ENCODE results near the gene ZNF316.
"Not testable (repeated sequence)": the region's sequence is repeated elsewhere in the genome, so short reads cannot be mapped to it uniquely, and the experiment has no call there.

The ZNF316 gene

GRCh38 chr7:6622134-6622710 lies 14.9 kb upstream of the ZNF316 start:
- DNase-seq = no peak

- DNase-seq = no peak
These were observed 13.4 kb upstream of the ZNF316 start for GRCh38 chr7:6623589-6624245.

DNA sequence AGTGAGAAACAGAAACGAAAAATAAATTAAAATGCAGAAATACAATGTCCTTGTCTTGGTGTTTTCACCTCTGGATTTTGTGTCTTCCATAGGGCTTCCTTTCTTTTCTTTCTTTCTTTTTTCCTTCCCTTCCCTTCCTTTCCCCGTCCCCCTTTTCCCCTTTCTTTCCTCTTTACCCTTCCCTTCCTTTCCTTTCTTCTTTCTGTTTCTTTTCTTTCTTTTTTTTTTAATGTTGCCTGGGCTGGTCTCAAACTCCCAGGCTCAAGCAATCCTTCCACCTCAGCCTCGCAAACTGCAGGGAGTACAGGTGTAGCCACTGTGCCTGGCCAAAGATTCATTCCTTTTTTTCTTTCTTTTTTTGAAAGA lies 12.9 kb upstream of the ZNF316 start:
- DNase-seq = no peak

- peak; percentile 45 for DNase-seq
These were observed 9.1 kb upstream of the ZNF316 start for GRCh38 chr7:6628045-6628444.

GRCh38 chr7:6630007-6630849 lies 6.9 kb upstream of the ZNF316 start:
- DNase-seq = no peak

DNA sequence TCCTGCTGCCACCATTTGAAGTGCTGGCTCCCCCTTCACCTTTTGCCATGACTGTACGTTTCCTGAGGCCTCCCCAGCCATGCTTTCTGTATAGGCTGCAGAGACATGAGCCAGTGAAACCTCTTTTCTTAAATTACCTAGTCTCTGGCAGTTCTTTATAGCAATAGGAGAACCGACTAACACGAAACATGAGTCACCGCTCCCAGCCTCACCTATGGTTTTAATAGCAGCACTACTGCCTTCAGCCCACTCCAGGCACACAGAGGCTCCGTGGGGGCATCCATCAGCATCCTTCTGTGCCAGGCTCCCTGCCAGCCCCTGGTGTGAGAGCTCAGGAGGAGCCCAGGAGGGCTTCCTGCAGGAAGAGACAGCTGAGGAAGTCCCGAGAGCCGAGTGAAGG lies 5.5 kb upstream of the ZNF316 start:
- no peak for DNase-seq

- no peak for DNase-seq
These were observed 3.1 kb upstream of the ZNF316 start for GRCh38 chr7:6634021-6634420.

- not testable (repeated sequence) for DNase-seq
These were observed 2.1 kb upstream of the ZNF316 start for GRCh38 chr7:6634971-6635370.

DNA sequence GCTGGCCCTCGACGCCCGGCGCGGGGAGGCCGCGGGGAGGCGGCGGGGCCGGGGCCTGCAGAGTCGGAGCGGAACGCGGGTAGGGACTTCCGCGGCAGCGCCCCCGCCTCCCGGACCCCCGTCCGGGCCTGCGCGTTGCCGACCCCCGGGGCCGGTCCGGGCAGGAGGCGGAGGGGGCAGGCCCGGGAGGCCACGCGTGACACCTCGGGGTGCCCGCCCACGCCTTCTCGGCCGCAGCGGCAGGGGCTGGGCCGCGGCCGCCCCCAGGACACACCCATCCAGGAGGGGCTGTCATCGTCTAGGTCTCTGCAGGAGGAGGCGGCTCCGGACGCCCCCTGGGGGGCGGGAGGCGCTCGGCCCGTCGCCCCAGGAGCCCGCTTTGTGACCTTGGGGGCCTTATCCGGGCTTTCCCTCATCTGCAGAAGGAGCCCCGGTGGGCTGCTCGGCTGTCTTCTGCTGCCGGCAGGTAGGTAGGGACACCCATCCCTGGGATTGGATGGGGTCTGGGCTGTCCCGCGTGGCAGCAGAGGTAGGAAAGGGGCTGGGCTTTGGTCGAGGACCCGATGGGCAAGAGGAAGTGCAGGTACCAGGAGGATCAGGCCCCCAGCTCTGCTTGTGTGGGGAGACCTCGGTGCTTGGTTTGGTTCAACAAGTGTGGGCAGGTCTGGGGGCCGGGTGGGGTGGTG lies 569 bp downstream of the ZNF316 start:
- no peak for DNase-seq

GRCh38 chr7:6639032-6639431 lies 1.9 kb downstream of the ZNF316 start:
- DNase-seq = no peak

- no peak for DNase-seq
These were observed 2.5 kb downstream of the ZNF316 start for GRCh38 chr7:6639627-6640026.

GRCh38 chr7:6640246-6640721 lies 3.2 kb downstream of the ZNF316 start:
- no peak for DNase-seq

- no peak for DNase-seq
These were observed 4.4 kb downstream of the ZNF316 start for GRCh38 chr7:6641305-6642035.

- no peak for DNase-seq
These were observed 5.2 kb downstream of the ZNF316 start for GRCh38 chr7:6642239-6642839.

DNA sequence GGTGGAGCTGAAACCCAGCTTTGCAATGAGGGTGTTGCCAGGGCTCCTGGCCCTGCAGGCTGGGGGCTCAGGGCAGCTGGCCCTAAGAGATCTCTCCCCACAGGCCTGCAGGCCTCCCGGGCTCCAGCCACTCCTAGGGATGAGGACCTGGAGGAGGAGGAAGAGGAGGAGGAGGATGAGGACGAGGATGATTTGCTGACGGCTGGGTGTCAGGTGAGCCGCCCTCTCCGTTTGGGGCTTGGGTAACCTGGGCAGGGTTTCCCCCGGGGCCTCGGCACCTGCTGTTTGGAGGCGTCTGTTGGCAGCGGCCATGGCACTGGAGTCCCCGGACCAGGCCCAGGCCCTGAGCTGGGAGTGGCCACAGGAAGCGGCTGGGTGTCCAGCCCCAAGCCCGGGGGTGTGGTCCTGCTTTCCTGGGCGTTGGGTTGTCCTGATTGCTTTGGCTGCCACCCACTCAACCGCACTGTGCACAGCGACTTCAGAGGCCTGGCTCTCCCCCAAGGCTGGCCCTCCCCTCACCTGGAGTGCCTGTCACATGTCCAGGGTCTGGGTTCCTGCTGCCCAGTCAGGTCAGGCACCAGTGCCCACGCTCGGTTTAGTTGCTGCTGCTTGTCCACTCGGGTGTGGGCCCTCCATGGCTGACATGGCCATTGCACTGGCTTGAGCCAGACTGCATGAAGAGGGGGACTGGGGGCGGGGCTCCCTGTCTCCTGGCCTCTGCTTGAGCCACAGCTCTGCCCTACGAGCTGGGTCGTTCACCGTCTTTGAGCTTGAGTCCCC lies 5.9 kb downstream of the ZNF316 start:
- DNase-seq = no peak

- DNase-seq = no peak
These were observed 7.0 kb downstream of the ZNF316 start for GRCh38 chr7:6643915-6644625.

DNA sequence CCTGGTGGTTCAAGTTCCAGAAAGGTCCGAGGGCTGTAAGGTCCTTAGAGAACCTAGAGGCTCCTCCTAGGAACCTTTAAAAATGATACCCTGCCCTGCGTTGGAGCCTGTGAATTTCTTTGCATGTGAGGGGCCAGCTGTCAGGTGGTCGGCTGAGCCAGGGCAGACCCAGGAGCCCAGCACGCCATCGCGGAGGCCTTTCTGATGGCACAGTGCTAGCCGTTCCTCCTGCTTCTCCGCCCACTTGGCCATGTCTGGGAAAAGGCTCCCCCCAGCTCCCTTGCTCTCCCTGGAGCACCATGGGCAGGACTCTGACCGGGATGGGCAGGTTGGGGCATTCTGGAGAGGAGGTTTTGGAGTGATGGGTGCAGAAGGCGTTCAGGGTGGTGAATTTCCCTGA lies 7.6 kb downstream of the ZNF316 start:
- no peak for DNase-seq

- DNase-seq = no peak
These were observed 9.3 kb downstream of the ZNF316 start for GRCh38 chr7:6646465-6646864.

DNA sequence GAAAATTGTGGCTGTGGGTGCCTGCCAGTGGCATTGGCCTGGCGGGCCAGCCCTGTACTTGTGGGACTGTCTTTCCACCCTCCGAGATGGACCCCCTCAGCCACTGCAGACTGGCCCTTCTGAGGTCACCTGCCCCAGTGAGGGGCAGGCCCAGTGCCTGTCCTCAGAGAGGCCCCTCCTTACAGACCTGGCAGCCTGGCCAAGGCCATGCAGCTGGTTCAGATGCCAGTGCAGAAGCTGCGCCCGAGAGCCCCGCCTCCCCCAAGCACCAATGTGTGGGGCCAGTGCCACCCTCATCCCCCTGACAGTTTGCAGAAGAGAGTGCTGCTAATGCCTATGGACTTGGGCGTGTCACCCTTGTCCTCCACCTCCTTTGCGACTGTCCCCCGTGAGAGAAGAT lies 10.0 kb downstream of the ZNF316 start:
- no peak for DNase-seq

GRCh38 chr7:6647541-6647940 lies 10.4 kb downstream of the ZNF316 start:
- DNase-seq = no peak
